Body of pancreas (tissue), 4 donors: ENCODE data around the gene NR3C2. TPM values are rescaled to one million over a fixed set of nuclear protein-coding genes. Genes with fewer than 3 reads are reported as not detected.

ENCODE experiments used
- ATAC-seq: fragments of 150-250 bp; one replicate; pipeline ENCODE4 v1.9.1; 2016
- DNase-seq, 4 donors: peaks; one replicate each; pipeline ENCODE4 v3.0.0-alpha.2; 2019
- H3K27ac ChIP-seq, 4 donors: fragments of 200-600 bp; sonication (generic); 1 replicate in 3 of 4; 2 replicates in 1 of 4; pipeline versions ENCODE4 v1.5.1 to v1.6.1; 2016 to 2019; ENCODE audit warnings: mild to moderate bottlenecking in 1 of 4, mixed read lengths in 1 of 4, moderate library complexity in 1 of 4
- H3K27me3 ChIP-seq, 2 donors: fragments of 200-600 bp; sonication (generic); one replicate each; pipeline ENCODE4 v1.6.0; 2016; ENCODE audit warnings: mild to moderate bottlenecking in 1 of 2
- H3K36me3 ChIP-seq, 2 donors: fragments of 200-600 bp; sonication (generic); replicated peaks in 1 of 2; 2 replicates each; pipeline ENCODE4 v1.5.1; 2016; ENCODE audit warnings: low read depth in 2 of 2; ENCODE audit not compliant: insufficient read depth in 1 of 2
- H3K4me1 ChIP-seq: fragments of 200-600 bp; sonication (generic); one replicate; pipeline ENCODE4 v1.6.0; 2016
- H3K4me3 ChIP-seq, 2 donors: fragments of 200-600 bp; sonication (generic); 1 replicate in 1 of 2; 2 replicates in 1 of 2; pipeline ENCODE4 v1.5.1; 2016 to 2019
- H3K9me3 ChIP-seq, 3 donors: fragments of 200-600 bp; sonication (generic); 1 replicate in 2 of 3; 2 replicates in 1 of 3; pipeline ENCODE4 v1.5.1; 2016
- CTCF ChIP-seq, 7 experiments: fragments of 450-650 bp in 4 of 7; fragments of 200-600 bp in 3 of 7; sonication (generic) in 3 of 7; IDR thresholded peaks; one replicate each; pipeline ENCODE4 v1.5.1; 2016 to 2019; ENCODE audit warnings: antibody characterized with exemption in 7 of 7
- POLR2A ChIP-seq, 3 donors: fragments of 450-650 bp; IDR thresholded peaks; one replicate each; pipeline ENCODE4 v1.6.1; 2016; ENCODE audit warnings: antibody characterized with exemption in 3 of 3, mild to moderate bottlenecking in 2 of 3
- WGBS, 2 donors: methylation state at CpG; one replicate each; pipeline ENCODE4 v1.1.5; 2017; 5-methylcytosine and 5-hydroxymethylcytosine counted together
- intact Hi-C: fragments of 100-400 bp; cut with DNase I; formaldehyde crosslinking; loops from one replicate; pipeline ENCODE4 v1.15.1; 2023
- total RNA-seq, 2 donors: library from RNA; depleted of rRNA; stranded (reverse); fragments of >200 nt; gene quantifications; one replicate each; pipeline ENCODE4 v1.1.0, GENCODE V29; 2016

Gene NR3C2
- total RNA-seq, 2 donors from 2014 or later = 14.8 to 18.8 TPM

GRCh38 chr4:148071009-148071408 lies 371.2 kb downstream of the NR3C2 start:
- Histone ChIP-seq H3K36me3 (no peaks in the 10 kb centered on the region), H3K27me3 (no peaks in the 10 kb centered on the region), H3K27ac (no peak overlapping the region), H3K4me1 (peaks cover 6% of the 10 kb centered on the region), H3K9me3 (no peaks in the 10 kb centered on the region), H3K4me3 (no peak overlapping the region)
- TF ChIP-seq POLR2A (IDR thresholded peaks at IDR 0.05) = no peak
- no peak for TF ChIP-seq CTCF (IDR thresholded peaks at IDR 0.05)
- 84 to 86% methylated on average over 2 to 4 of the region's 4 CpGs for WGBS, 2 donors
- intact Hi-C loops = no loop called here
- ATAC-seq (no peak), DNase-seq (no peak)

- intact Hi-C loops = no loop called here
- no peaks in the 10 kb centered on the region for H3K36me3 ChIP-seq
- peaks cover 6% of the 10 kb centered on the region for H3K4me1 ChIP-seq
- TF ChIP-seq POLR2A (IDR thresholded peaks at IDR 0.05) = no peak
- no peak for TF ChIP-seq CTCF (IDR thresholded peaks at IDR 0.05)
- H3K27ac ChIP-seq = no peak overlapping the region
- ATAC-seq (no peak), DNase-seq (no peak)
- H3K9me3 ChIP-seq = no peaks in the 10 kb centered on the region
- no peak overlapping the region for H3K4me3 ChIP-seq
- H3K27me3 ChIP-seq = no peaks in the 10 kb centered on the region
- WGBS, 2 donors = 37 to 51% methylated on average over 3 of the region's 3 CpGs
Observed at GRCh38 chr4:148069895-148070178, 372.4 kb downstream of the NR3C2 start.

GRCh38 chr4:148069086-148069894 lies 372.9 kb downstream of the NR3C2 start:
- no peaks in the 10 kb centered on the region for H3K9me3 ChIP-seq
- no peak overlapping the region for H3K27ac ChIP-seq
- no peaks in the 10 kb centered on the region for H3K27me3 ChIP-seq
- intact Hi-C loops = no loop called here
- H3K4me1 ChIP-seq = peaks cover 6% of the 10 kb centered on the region
- no peaks in the 10 kb centered on the region for H3K36me3 ChIP-seq
- H3K4me3 ChIP-seq = no peak overlapping the region
- WGBS, 2 donors = 89 to 93% methylated on average over 10 to 11 of the region's 11 CpGs
- no peak for TF ChIP-seq POLR2A (IDR thresholded peaks at IDR 0.05)
- no peak for TF ChIP-seq CTCF (IDR thresholded peaks at IDR 0.05)
- DNase-seq (no peak), ATAC-seq (no peak)

- Histone ChIP-seq H3K36me3 (no peaks in the 10 kb centered on the region), H3K9me3 (no peaks in the 10 kb centered on the region), H3K27me3 (no peaks in the 10 kb centered on the region), H3K4me1 (peaks cover 6% of the 10 kb centered on the region), H3K4me3 (no peak overlapping the region), H3K27ac (no peak overlapping the region)
- no peak for DNase-seq
- 85 to 89% methylated on average over 13 of the region's 13 CpGs for WGBS, 2 donors
- ATAC-seq = no peak
- intact Hi-C loops = no loop called here
- no peak for TF ChIP-seq CTCF (IDR thresholded peaks at IDR 0.05)
- TF ChIP-seq POLR2A (IDR thresholded peaks at IDR 0.05) = no peak
Observed at GRCh38 chr4:148068065-148068911, 373.9 kb downstream of the NR3C2 start.
